ENCODE data around the gene EN2.

EN2 gene

DNA sequence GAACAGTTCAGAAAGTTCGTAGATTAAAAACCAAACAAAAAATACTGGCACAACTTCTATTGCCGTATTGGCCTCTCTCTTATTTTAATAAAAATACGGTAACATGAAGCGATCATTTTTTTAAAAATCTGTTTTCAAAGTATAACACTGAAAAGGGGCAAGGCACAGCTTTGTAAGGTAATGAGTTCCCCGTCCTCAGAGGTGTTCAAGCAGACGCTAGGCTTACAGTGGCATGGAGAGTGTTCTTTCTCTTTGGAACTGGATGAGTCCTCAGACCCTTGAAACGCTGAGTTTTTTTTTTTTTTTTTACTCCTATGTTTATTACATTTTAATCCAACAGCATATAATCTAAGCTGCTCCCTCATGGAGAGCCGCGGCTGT, 7.8 kb downstream of the EN2 start:
- DNase-seq = no peak

GRCh38 chr7:155466142-155466813, 8.3 kb downstream of the EN2 start:
- DNase-seq = no peak

DNA sequence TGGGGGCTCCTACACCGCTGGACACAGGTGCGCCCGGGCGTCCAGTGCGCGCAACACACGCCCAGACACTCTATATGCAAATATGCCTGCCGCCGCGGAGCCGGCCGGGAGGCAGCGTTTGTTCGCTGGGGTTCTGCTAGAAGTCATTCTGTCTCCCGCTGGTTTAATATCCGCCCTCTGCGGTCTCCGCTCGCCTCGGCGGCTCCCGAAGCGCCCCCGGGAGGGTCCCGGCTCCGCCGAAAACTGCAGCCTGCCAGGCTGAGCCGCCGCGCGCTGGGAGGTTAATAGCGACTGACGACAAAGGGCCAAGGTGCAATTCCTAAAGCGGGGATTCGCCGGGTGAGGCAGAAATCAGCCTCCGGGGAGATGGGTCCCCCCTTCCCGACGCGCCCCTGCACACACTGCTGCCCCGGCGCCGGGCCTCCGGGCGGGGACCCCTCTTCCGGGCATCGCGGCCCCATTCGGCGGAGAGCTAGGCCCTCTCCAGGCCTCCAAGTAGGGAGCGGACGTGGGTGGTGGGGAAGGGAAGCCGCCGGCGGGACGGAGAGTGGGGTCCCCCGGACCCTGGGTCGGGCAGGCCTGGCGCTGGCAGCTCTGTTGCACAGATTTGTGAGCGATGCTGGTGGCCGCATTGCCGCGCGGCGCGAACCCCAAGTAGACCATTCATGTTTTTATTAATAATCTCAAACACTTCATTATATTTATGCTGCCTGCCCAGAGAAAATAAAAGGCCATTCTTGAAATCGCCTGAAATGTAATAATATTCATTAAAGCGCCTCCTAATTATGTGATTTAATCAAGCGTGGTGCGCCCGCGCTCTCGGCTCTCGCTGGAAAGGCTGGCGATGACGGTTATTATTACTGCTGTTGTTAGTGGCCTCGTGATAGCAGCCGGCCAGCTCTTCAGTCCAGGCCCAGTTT, 9.1 kb downstream of the EN2 start:
- DNase-seq = peak; percentile 64

DNA sequence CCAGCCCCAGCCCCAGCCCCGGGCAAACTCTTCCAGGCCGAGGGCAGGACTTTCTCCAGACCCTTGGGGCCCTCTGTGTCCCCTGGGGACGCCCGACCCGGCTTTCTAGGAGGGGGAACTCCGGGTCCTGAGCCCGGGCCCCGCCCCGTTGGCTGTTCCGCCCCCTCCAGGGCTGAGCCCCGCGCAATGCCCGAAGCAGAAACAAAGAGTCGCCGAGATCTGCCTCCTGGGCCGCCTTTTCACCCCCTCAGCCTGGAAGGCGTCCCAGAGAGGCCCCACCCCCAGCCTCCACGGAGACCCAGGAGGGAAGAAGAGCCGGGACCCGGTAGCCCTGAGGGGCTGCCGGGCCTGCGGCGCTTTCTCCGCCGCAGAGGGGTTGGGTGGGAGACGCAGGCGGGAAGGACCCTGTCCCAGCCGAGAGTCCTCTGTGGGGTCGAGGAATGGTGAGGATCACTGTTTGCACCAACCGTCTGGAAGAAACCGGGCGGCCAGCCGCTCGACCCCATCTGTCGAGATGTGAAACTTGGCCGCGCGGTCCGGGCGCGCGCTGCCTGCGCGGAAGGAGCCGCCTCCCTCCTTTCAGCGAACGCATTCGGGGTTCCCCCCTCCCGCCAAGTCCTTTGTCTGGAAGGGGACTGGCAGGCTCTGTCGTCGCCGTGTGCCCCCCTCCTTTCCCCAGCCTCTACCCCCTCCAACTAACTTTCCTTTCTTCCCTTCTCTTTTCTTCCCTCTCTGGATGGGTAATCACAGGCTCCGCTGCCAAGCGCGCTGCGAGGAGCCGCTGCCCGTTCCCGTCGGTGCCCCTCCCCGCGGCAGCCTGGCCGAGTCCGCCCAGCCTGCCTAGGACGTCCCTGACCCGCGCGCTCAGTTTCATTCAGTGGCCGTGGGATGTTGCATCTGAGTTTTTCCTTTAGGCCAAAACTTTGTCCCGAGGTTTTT, 10.2 kb downstream of the EN2 start:
- peak; percentile 75 for DNase-seq

DNA sequence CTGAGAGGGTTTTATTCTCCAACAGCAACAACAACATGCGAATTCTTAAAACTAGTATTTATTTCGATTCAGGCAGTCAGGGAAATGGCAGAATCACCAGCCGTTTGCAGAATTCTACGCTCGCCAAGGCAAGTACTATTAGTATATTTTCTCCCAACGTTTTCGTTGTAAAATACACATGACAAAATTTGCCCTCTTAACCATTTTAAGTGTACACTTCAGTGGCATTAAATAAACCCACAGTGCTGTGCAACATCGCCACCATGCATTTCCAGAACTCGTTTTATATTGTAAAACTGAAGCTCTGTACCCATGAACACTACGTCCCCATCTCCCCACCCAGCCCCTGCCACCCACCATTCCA, 10.8 kb downstream of the EN2 start:
- no peak for DNase-seq

GRCh38 chr7:155469311-155470185, 11.6 kb downstream of the EN2 start:
- DNase-seq = no peak

GRCh38 chr7:155470186-155470487, 12.2 kb downstream of the EN2 start:
- DNase-seq = no peak

DNA sequence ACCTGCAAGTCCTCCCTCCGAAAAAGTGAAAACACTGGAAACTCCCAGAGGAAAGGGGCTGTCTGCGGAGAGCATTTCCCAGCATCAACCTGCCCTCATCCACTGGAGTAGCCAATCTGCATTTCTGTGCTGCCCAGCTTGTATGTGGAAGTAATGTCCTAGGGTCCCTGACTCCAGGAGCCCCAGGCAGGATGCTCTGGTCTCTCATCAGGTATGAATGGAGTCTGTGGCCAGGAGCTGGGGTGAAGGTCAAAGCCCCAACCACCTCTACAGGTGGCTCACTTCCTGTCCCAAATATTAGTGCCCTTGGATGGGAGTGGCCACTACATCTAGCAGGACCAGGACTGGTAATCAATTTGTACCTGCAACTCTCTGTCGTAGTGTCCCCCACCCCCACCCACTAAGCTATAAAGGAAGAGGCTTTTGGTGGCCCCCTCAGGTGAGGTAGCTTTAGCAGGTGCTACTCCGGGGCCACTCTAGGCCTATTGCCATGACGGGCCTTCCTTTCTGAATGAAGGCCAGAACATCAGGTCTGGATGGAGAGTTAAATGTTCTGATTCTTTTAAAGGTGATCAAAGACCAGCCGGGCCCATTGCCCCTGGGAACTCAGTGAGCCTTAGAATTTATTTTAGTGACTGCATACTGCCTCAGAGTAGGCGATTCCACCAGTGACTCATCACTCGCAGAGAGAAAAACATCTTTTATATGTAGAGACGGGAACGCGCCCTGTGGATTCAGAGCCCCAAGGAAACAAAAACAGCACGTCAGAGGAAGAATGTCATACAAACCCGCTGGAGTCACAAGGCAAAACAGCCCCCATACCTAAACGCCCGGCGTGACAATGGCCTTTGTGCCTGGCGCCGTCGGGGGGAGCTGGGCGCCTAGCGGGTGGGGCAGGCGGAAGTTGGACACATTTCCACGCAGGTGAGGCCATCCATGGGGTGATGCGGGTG, 13.0 kb downstream of the EN2 start:
- no peak for DNase-seq

DNA sequence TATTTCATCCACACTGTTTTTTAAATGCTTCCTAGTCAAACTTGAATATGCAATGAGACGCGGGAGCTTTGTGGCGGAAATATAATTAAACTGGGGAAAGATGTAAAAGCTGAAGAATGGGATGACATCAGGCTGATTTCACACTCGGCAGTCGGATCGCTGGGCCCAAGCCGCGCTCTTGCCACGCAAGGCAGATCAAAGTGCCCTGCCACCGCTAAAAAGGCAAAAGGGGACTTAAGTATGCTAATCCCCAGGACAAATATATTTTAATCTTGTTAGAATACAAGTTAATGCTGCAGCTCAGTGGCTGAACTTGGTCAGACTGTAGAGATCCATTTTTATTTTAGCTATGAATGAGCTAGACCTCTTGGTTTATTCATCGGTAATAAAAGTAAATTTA, 13.8 kb downstream of the EN2 start:
- DNase-seq = no peak

DNA sequence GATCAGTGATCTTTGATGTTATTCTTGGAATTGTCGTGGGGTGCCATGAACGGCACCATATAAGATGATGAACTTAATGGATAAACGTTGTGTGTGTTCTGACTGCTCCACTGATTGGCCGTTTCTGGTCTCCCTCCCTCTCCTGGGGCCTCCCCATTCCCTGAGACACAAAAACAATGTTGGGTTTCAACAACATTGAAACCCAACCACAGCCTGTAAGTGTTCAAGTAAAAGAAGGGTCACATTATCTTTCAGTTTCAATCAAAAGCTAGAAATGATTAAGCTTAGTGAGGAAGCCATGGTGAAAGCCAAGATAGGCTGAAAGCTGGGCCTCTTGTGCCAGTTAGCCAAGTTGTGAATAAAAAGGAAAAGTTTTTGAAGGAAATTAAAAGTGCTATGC, 19.5 kb downstream of the EN2 start:
- no peak for DNase-seq

DNA sequence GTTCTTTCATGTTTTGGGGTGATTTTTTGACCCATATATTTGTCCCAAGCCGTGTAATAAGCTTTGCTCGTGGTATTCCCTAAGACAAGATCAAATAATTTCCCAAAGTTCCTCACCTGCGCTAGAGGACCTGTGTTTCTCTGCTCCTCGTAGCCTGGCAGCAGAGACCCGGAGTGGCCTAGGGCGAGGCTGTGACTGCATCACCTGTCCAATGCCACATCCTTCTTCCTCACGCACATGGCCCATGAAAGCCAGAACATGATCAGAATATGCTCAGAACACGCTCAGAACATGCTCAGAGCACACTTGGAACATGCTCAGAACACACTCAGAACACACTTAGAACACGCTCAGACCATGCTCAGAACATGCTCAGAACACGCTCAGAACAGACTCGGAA, 23.8 kb downstream of the EN2 start:
- no peak for DNase-seq

DNA sequence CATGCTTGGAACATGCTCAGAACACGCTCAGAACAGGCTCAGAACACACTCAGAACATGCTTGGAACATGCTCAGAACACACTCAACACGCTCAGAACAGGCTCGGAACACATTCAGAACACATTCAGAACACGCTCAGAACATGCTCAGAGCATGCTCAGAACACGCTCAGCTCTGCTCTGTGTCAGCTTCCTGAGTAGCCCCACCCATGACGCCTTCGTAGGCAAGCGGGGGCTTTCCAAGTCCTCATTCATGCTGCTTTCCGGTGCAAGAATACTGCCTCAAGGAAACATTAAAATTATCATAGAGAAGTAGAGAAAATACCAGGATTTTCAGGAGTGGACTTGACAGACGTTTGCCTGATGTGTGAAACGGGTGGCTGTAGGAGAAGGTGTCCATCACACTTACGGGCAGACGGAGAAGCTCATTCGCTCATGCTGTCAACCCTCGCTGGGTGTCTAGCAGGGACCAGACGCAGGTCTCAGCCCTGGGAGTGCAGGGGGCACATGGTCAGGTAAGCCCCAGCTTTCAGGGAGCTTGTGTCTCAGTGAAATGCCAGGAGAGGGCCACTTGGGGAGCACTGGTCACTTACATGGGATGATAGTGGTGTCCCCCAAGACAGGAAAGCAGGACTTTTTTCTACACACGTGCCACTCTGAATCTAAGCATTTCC, 24.7 kb downstream of the EN2 start:
- no peak for DNase-seq

DNA sequence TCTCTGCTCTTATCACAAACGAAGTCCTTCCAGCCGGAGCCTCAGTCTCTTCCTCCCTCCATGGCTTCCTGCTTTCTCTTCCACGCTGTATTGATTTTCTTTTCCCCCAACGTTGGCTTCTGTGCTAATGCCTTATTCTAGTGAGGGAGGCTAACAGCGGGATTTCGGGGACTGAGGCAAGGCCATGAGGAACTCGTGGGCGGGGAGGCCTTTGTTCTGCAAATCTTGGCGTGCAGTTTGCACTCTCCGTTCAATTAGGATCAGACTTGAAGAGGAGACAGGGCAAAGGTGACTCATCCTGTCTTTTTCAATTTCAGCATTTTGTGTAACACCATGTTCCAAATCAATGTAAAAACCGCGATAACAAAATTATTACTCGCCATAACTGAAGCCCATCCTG, 25.3 kb downstream of the EN2 start:
- no peak for DNase-seq

- DNase-seq = no peak
Observed at GRCh38 chr7:155483868-155484325, 26.0 kb downstream of the EN2 start.

DNA sequence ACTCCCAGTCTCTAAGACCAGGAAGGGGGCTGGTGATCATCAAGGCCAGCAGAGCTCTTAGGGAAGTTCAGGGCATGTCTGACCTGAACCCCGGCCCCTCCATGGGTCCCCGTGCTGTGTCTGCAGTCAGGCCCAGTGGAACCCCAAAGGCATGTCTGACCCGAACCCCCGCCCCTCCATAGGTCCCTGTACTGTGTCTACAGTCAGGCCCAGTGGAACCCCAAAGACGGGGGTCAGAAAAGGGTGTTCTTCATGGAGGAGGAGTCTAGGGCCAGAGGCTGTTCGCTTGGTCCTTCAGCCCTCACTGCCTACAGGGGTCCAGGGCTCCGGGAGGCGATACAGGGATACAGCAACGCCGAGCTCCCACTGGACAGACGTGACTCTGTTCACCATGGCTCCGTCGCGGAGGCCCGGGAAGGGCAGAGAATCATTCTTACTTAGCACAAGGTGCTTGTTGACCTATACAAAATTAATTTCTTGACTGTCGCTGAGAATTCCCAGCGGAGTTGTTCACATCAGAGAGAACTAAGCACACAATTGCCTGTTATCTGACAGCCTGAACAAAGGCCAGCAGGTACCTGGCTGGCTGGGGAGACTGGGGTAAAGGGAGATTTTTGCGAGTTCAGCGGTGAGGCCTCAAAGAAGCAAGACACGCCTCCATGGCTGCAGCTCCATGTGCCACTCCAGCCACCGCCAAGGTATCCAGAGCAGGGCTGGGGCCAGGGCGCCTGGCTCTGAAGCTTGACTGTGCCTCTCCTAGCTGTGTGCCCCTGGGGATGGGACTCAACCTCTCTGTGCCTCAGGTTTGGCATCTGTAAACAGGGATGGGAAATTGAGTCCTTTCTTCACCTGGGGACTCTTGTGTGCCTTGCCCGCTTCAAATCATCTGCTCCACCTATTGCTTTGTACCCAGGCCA, 26.8 kb downstream of the EN2 start:
- DNase-seq = no peak

DNA sequence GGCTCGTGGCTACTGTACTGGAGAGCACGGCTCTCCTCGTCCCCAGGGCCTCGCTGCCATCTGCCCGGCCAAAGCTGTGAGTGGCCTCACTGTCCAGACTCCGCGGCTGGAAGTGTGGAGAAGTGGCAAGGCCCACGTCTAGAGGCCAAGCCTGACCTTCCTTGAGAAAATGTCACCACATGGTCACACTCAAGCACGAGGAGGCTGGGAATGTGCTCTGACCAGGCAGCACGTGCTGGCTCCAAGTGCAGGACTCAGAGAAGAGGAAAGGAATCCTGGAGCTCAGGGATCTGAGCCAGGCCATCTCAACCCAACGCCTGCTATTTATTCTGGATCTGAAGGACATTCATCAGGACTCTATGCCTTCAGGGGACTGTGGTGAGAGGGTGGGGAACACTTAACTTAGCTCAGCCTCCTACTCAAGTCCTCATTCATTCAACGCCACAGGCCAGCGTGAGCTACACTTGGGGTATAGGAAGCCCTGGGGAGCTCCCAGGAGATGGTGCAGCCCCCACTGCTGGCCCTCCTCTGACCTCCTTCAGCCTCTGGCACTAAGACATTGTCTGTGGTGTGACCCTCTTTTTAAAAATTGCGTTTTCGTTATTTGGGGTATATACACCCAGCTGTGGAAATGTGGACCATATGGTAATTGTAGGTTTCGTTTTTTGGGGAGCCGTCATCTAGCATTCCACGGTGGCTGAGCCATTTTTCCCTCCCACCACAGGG, 29.0 kb downstream of the EN2 start:
- no peak for DNase-seq

DNA sequence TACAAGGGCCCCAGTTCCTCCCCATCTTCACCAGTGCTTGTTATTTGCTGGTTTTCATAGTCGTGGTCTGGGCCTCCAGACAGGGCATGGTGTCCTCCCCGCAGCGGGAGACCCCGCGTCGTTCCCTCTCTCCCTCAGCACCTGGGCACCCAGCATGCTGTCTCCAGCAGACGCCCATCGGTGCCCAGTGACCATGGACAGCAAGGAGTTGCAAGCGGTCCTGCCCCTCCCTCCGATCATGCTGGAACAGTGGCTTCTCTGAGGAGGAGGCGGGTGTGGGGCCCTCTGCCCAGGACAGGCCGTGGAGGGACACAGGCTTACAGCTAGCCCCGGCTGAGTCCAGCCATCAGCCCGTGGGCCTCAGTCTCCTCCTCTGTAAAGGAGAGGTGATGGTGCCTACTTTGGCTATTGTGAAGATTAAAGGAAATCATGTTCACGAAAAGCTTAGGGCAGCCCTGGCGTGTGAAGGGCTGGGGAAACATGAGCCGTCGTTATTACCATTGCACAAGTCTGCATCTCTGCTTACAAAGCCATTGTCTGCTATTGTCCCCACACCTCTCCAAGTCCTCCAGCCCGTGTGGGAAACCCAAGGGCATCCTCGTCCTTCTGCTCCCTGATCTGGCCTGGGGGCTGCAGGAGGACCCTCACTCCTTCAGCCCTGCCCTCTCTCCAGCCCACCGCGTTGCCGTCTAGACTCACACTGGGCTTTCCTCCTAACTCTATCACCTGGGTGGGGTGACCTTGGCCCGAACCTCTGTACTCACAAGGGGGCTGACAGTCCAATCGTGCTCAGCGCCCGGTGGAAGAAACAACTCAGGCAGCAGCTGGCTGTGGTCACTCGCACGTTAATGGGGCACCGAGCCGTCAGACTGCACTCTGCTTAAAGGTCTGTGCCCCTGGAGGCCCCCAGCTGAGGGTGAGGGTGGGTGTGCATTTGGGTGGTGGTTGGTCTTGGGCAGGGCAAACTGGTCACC, 29.9 kb downstream of the EN2 start:
- DNase-seq = no peak

Data from NCI-H1105 treated with DMSO at 0.1 percent for 48 hours (cell line).